MM.1S (cell line): Measurements from ENCODE around the gene TSPAN10.

Source experiments
- EZH2 ChIP-seq: fragments of 300-600 bp; sonication (generic); optimal IDR thresholded peaks from 2 replicates; pipeline ENCODE3; 2017; ENCODE audit warnings: low read depth, mild to moderate bottlenecking, antibody characterized with exemption, low read length, mixed read lengths
- EZH2phosphoT487 ChIP-seq: fragments of 300-600 bp; sonication (generic); IDR thresholded peaks from 2 replicates; pipeline ENCODE4 v1.6.1; 2018; ENCODE audit warnings: antibody characterized with exemption, low read length
- TF ChIP-seq, protein P1 (sequence below): fragments of 300-600 bp; sonication (generic); IDR thresholded peaks from 2 replicates; pipeline ENCODE4 v1.5.1; 2016; ENCODE audit warnings: antibody characterized with exemption, low read length, mixed read lengths

DNA sequence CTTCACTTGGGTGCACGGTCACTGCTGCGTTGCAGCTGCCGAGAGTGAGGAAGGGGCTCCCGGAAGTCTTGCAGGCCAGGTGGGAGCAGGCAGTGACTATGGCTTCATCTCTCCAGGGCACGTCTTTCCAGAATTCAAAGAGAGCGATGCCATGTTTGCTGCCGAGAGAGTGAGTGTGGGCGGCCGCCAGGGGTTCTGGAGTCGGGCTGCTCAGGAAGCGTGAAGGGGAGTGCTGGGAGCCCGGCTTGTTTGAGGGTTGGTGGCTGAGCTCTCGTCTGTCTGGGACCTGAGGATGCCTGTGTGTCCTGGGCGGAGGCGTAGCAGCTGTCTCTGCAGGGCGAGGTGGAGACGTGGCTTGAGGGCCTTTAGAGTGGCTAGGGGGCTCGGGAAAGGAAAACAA lies 53.1 kb downstream of the TSPAN10 start:
- TF ChIP-seq, protein P1, sequence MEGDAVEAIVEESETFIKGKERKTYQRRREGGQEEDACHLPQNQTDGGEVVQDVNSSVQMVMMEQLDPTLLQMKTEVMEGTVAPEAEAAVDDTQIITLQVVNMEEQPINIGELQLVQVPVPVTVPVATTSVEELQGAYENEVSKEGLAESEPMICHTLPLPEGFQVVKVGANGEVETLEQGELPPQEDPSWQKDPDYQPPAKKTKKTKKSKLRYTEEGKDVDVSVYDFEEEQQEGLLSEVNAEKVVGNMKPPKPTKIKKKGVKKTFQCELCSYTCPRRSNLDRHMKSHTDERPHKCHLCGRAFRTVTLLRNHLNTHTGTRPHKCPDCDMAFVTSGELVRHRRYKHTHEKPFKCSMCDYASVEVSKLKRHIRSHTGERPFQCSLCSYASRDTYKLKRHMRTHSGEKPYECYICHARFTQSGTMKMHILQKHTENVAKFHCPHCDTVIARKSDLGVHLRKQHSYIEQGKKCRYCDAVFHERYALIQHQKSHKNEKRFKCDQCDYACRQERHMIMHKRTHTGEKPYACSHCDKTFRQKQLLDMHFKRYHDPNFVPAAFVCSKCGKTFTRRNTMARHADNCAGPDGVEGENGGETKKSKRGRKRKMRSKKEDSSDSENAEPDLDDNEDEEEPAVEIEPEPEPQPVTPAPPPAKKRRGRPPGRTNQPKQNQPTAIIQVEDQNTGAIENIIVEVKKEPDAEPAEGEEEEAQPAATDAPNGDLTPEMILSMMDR = no peak
- no peak for TF ChIP-seq EZH2phosphoT487
- no peak for TF ChIP-seq EZH2
